ENCODE data around the gene SH3PXD2A.

- no peak for TF ChIP-seq CTCF (IDR thresholded peaks at IDR 0.05)
- no peak for TF ChIP-seq POLR2A (IDR thresholded peaks at IDR 0.05)
These were observed 296.5 kb downstream of the SH3PXD2A start for GRCh38 chr10:103558911-103559310.
